B cell (primary cell): ENCODE data around the gene BRI3. TPM values are rescaled to one million over a fixed set of nuclear protein-coding genes. Genes with fewer than 3 reads are reported as not detected.

Source experiments
- ATAC-seq: fragments of 200-7000 bp; cut with Tn5 transposase; one replicate; pipeline ENCODE4 v1.10.0; 2021; ENCODE audit warnings: low read depth, mild to moderate bottlenecking, moderate number of reproducible peaks, moderate library complexity
- CTCF ChIA-PET: fragments of 350-600 bp; sonication (Branson Sonifier 250); formaldehyde crosslinking; loops from one replicate; lab custom pipeline; 2021; ENCODE audit warnings: antibody characterized with exemption, inconsistent platforms; lab: Charles Lee
- POLR2A ChIA-PET: fragments of 350-600 bp; sonication (Branson Sonifier 250); formaldehyde crosslinking; loops from one replicate; lab custom pipeline; 2021; ENCODE audit warnings: antibody characterized with exemption; lab: Charles Lee
- DNase-seq: peaks from one replicate; pipeline ENCODE4 v3.0.0; 2013
- H2AFZ ChIP-seq: 2 replicates; pipeline ENCODE4 v1.6.1; 2012; ENCODE audit warnings: mild to moderate bottlenecking, low read depth, low read length; ENCODE audit not compliant: insufficient read depth, poor library complexity, severe bottlenecking
- H3K27ac ChIP-seq, 2 donors: 1 replicate in 1 of 2; 2 replicates in 1 of 2; pipeline ENCODE4 v1.5.1; 2012 to 2013; ENCODE audit warnings: low read length in 2 of 2, mild to moderate bottlenecking in 2 of 2, moderate library complexity in 1 of 2
- H3K27me3 ChIP-seq, 4 experiments: fragments of 200-600 bp in 1 of 4; sonication (generic) in 1 of 4; replicated peaks in 1 of 4; 1 replicate in 2 of 4; 2 replicates in 2 of 4; pipeline versions ENCODE4 v1.6.1 to v1.7.0; 2013 to 2016; ENCODE audit warnings: low read length in 3 of 4, mild to moderate bottlenecking in 2 of 4, mixed read lengths in 1 of 4, moderate library complexity in 1 of 4; ENCODE audit not compliant: insufficient read depth in 4 of 4, control insufficient read depth in 3 of 4; ENCODE audit errors: control extremely low read depth in 1 of 4
- H3K36me3 ChIP-seq, 2 experiments: replicated peaks in 1 of 2; 1 replicate in 1 of 2; 2 replicates in 1 of 2; pipeline versions ENCODE4 v1.6.1 to v1.7.1; 2013; ENCODE audit warnings: low read length in 1 of 2; ENCODE audit not compliant: insufficient read depth in 2 of 2, control insufficient read depth in 1 of 2; ENCODE audit errors: control extremely low read depth in 1 of 2, extremely low read depth in 1 of 2
- H3K4me1 ChIP-seq, 2 donors: fragments of 200-600 bp in 1 of 2; sonication (generic) in 1 of 2; 1 replicate in 1 of 2; 2 replicates in 1 of 2; pipeline versions ENCODE4 v1.5.1 to v1.6.1; 2013 to 2017; ENCODE audit warnings: low read length in 2 of 2; ENCODE audit not compliant: control insufficient read depth in 2 of 2, insufficient read depth in 2 of 2
- H3K4me2 ChIP-seq: replicated peaks from 2 replicates; pipeline ENCODE3; 2012; ENCODE audit warnings: mild to moderate bottlenecking, low read depth, low read length; ENCODE audit not compliant: poor library complexity, severe bottlenecking
- H3K4me3 ChIP-seq, 5 experiments: fragments of 200-600 bp in 1 of 5; sonication (generic) in 1 of 5; 1 replicate in 3 of 5; 2 replicates in 2 of 5; pipeline versions ENCODE4 v1.5.1 to v1.7.0; 2011 to 2016; ENCODE audit warnings: low read length in 4 of 5, mild to moderate bottlenecking in 4 of 5, low read depth in 2 of 5, control low read depth in 1 of 5, moderate library complexity in 1 of 5; ENCODE audit not compliant: insufficient read depth in 1 of 5; ENCODE audit errors: control extremely low read depth in 1 of 5, extremely low read depth in 1 of 5
- H3K79me2 ChIP-seq: fragments of 200-600 bp; sonication (generic); one replicate; pipeline ENCODE4 v1.6.0; 2016; ENCODE audit warnings: low read length; ENCODE audit not compliant: control insufficient read depth, insufficient read depth
- H3K9ac ChIP-seq: fragments of 200-600 bp; sonication (generic); 2 replicates; pipeline ENCODE4 v1.6.1; 2017; ENCODE audit warnings: mild to moderate bottlenecking, low read length, moderate library complexity
- H3K9me3 ChIP-seq, 3 donors: one replicate each; pipeline versions ENCODE4 v1.6.1 to v1.7.1; 2013; ENCODE audit warnings: low read length in 2 of 3; ENCODE audit not compliant: control insufficient read depth in 2 of 3, insufficient read depth in 1 of 3; ENCODE audit errors: control extremely low read depth in 1 of 3
- H4K20me1 ChIP-seq: 2 replicates; pipeline ENCODE4 v1.6.0; 2012; ENCODE audit warnings: mild to moderate bottlenecking, low read length; ENCODE audit not compliant: insufficient read depth, control insufficient read depth, poor library complexity, severe bottlenecking
- H3K27ac Mint-ChIP-seq: one replicate; pipeline ENCODE4 v1.8.0; 2021; ENCODE audit warnings: mixed read lengths
- H3K27me3 Mint-ChIP-seq: one replicate; pipeline ENCODE4 v1.8.0; 2021; ENCODE audit warnings: mixed read lengths
- H3K4me1 Mint-ChIP-seq: one replicate; pipeline ENCODE4 v1.8.0; 2021; ENCODE audit warnings: mixed read lengths
- H3K4me3 Mint-ChIP-seq: one replicate; pipeline ENCODE4 v1.8.0; 2021; ENCODE audit warnings: mixed read lengths
- H3K9me3 Mint-ChIP-seq: one replicate; pipeline ENCODE4 v1.8.0; 2022; ENCODE audit warnings: mixed read lengths; ENCODE audit not compliant: insufficient read depth
- EZH2 ChIP-seq: IDR thresholded peaks from 2 replicates; pipeline ENCODE4 v1.6.1; 2012; ENCODE audit warnings: borderline replicate concordance, low read depth, mild to moderate bottlenecking, moderate library complexity, low read length; ENCODE audit not compliant: insufficient read depth, poor library complexity, severe bottlenecking
- WGBS: methylation state at CpG from one replicate; pipeline ENCODE4 v1.1.5; 2013; ENCODE audit warnings: missing lambda C conversion rate; ENCODE audit not compliant: insufficient coverage; 5-methylcytosine and 5-hydroxymethylcytosine counted together
- intact Hi-C: fragments of 100-400 bp; cut with micrococcal nuclease; formaldehyde crosslinking; loops from one replicate; pipeline ENCODE4 v1.10.0; 2022
- polyA plus RNA-seq: library from polyadenylated mRNA; depleted of rRNA; stranded (reverse); fragments of >200 nt; gene quantifications from 2 replicates; pipeline ENCODE4 v1.2.3, GENCODE V29; 2012
- total RNA-seq, 2 donors: library from RNA; stranded (reverse); fragments of 120-200 nt in 1 of 2; gene quantifications; 1 replicate in 1 of 2; 2 replicates in 1 of 2; pipeline versions ENCODE4 v1.2.3 to v1.2.4, GENCODE V29; 2013 to 2022
- TF ChIP-seq, protein P1 (sequence below): fragments of 200-600 bp; IDR thresholded peaks from one replicate; pipeline ENCODE4 v1.8.0; 2022; ENCODE audit warnings: antibody characterized with exemption, mild to moderate bottlenecking

Gene BRI3
- total and polyA plus RNA-seq, 2 donors (not counting 1 experiment from before 2014, with no cell fraction given), result 21.6 to 86.7 TPM

DNA sequence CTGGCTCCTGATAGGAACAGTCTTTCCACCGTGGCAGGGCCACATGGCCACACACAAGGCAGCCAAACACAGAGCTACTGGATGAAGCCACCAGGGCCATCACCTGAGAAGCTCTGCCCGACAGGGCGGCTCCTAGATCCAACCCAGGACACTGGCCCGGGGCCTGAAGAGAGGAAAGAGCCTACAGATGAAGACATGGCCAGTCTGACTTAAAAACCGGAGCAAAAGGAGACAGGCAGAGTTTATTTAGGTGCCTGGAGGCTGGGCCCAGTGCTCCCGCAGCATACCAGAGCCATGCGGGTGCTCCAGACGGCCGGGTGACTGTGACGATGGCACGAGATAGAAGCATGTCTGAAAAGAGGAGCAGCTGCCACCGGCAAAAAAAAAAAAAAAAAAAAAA lies 33.3 kb upstream of the BRI3 start:
- H3K79me2 ChIP-seq, result peaks cover 67% of the 10 kb centered on the region
- peaks cover 31% of the 10 kb centered on the region for H3K4me1 Mint-ChIP-seq
- no peak overlapping the region for H3K4me2 ChIP-seq
- H2AFZ ChIP-seq, result no peak overlapping the region
- ChIA-PET CTCF (no interaction called here), POLR2A (no interaction called here)
- 96% methylated on average over 11 of the region's 12 CpGs for WGBS
- no peak overlapping the region for H3K4me3 ChIP-seq
- H3K27me3 Mint-ChIP-seq, result no peaks in the 10 kb centered on the region
- no peak overlapping the region for H3K4me3 Mint-ChIP-seq
- DNase-seq (no peak), ATAC-seq (no peak)
- no peaks in the 10 kb centered on the region for H3K27me3 ChIP-seq
- H3K9ac ChIP-seq, result no peak overlapping the region
- TF ChIP-seq EZH2, result no peak
- TF ChIP-seq, protein P1, sequence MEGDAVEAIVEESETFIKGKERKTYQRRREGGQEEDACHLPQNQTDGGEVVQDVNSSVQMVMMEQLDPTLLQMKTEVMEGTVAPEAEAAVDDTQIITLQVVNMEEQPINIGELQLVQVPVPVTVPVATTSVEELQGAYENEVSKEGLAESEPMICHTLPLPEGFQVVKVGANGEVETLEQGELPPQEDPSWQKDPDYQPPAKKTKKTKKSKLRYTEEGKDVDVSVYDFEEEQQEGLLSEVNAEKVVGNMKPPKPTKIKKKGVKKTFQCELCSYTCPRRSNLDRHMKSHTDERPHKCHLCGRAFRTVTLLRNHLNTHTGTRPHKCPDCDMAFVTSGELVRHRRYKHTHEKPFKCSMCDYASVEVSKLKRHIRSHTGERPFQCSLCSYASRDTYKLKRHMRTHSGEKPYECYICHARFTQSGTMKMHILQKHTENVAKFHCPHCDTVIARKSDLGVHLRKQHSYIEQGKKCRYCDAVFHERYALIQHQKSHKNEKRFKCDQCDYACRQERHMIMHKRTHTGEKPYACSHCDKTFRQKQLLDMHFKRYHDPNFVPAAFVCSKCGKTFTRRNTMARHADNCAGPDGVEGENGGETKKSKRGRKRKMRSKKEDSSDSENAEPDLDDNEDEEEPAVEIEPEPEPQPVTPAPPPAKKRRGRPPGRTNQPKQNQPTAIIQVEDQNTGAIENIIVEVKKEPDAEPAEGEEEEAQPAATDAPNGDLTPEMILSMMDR, result no peak
- H3K9me3 ChIP-seq, result no peaks in the 10 kb centered on the region
- H4K20me1 ChIP-seq, result peaks cover 53% of the 10 kb centered on the region
- intact Hi-C loops, result no loop called here
- H3K4me1 ChIP-seq, result peaks cover 22 to 37% of the 10 kb centered on the region in 2 donors
- peaks cover 0 to 46% of the 10 kb centered on the region in 2 experiments for H3K36me3 ChIP-seq
- H3K27ac ChIP-seq, result no peak overlapping the region
- no peaks in the 10 kb centered on the region for H3K9me3 Mint-ChIP-seq
- no peak overlapping the region for H3K27ac Mint-ChIP-seq

DNA sequence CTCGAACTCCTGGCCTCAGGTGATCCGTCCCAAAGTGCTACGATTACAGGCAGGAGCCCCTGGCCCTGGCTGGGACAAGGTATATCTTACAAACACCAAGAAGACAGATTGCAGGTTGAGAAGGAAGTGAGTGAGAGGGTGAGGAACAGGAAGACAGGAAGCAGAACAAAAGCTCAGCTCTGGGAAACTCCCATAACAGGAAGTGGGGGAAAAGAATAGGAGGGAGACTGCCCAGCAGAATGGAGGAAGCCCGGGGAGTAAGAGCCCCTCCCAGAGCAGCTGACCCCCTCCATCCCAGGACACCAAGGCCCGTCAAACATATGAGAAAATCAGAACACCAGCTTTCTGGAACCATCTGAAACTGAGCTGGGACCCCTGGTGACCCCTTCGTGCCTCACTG lies 32.4 kb upstream of the BRI3 start:
- Histone ChIP-seq H3K36me3 (peaks cover 0 to 37% of the 10 kb centered on the region in 2 experiments), H3K27ac (peak overlapping the region in 1 of 2 donors; percentile 1), H3K79me2 (peaks cover 72% of the 10 kb centered on the region), H3K9ac (no peak overlapping the region), H3K4me2 (no peak overlapping the region), H3K4me3 (no peak overlapping the region), H3K9me3 (no peaks in the 10 kb centered on the region), H3K27me3 (no peaks in the 10 kb centered on the region), H4K20me1 (peaks cover 44% of the 10 kb centered on the region), H2AFZ (no peak overlapping the region), H3K4me1 (peaks cover 22 to 40% of the 10 kb centered on the region in 2 donors)
- Mint-ChIP-seq H3K27ac (peak overlapping the region; percentile 54), H3K4me3 (peak overlapping the region; percentile 47), H3K27me3 (no peaks in the 10 kb centered on the region), H3K9me3 (no peaks in the 10 kb centered on the region), H3K4me1 (peaks cover 34% of the 10 kb centered on the region)
- ATAC-seq (no peak), DNase-seq (no peak)
- TF ChIP-seq EZH2, result no peak
- TF ChIP-seq, protein P1, result no peak
- ChIA-PET CTCF (interaction anchor here (4.6 kb wide), 1 partner anchor 80 kb away, joined by 17 read pairs; no protein-coding TSS in a partner anchor), POLR2A (no interaction called here)
- 70% methylated on average over 3 of the region's 6 CpGs for WGBS
- intact Hi-C loops, result no loop called here
